ENCODE data around the gene VIPAS39.

VIPAS39 gene

GRCh38 chr14:77409131-77409533, 48.3 kb downstream of the VIPAS39 start:
- in situ Hi-C loops (cut with MboI; ENCODE audit: low sequenced_read_pairs) = no loop called here

GRCh38 chr14:77407158-77407557, 50.2 kb downstream of the VIPAS39 start:
- in situ Hi-C loops (cut with MboI; ENCODE audit: low sequenced_read_pairs) = no loop called here

GRCh38 chr14:77406718-77407117, 50.7 kb downstream of the VIPAS39 start:
- in situ Hi-C loops (cut with MboI; ENCODE audit: low sequenced_read_pairs) = no loop called here

- in situ Hi-C loops (cut with MboI; ENCODE audit: low sequenced_read_pairs) = no loop called here
Measured at GRCh38 chr14:77406086-77406485, 51.3 kb downstream of the VIPAS39 start.

GRCh38 chr14:77403768-77404167, 53.6 kb downstream of the VIPAS39 start:
- in situ Hi-C loops (cut with MboI; ENCODE audit: low sequenced_read_pairs) = no loop called here

GRCh38 chr14:77400216-77400615, 57.2 kb downstream of the VIPAS39 start:
- in situ Hi-C loops (cut with MboI; ENCODE audit: low sequenced_read_pairs) = no loop called here

GRCh38 chr14:77390188-77390587, 67.2 kb downstream of the VIPAS39 start:
- in situ Hi-C loops (cut with MboI; ENCODE audit: low sequenced_read_pairs) = no loop called here

GRCh38 chr14:77378701-77379100, 78.7 kb downstream of the VIPAS39 start:
- in situ Hi-C loops (cut with MboI; ENCODE audit: low sequenced_read_pairs) = no loop called here

- in situ Hi-C loops (cut with MboI; ENCODE audit: low sequenced_read_pairs) = no loop called here
Measured at GRCh38 chr14:77377502-77377844, 79.9 kb downstream of the VIPAS39 start.

GRCh38 chr14:77376771-77377501, 80.5 kb downstream of the VIPAS39 start, which contains the start of the genes SAMD15 and TMED8:
TSS of gene SAMD15 (plus strand) at chr14:77377379. CDS start at chr14:77377419, 40 bp downstream.
TSS of gene TMED8 (minus strand) at chr14:77377094. CDS start at chr14:77377053, 41 bp downstream.
- in situ Hi-C loops (cut with MboI; ENCODE audit: low sequenced_read_pairs) = no loop called here

Data from HL-60/S4 treated with phorbol 12-myristate 13-acetate at 8.2 ng/mL for 4 days and 3 days (cell line).